ENCODE measurements around the gene PIEZO1. TPM values are rescaled to one million over a fixed set of nuclear protein-coding genes. Genes with fewer than 3 reads are reported as not detected.

PIEZO1 gene
- total RNA-seq, 1 donor from 2014 or later: 17.8 TPM

DNA sequence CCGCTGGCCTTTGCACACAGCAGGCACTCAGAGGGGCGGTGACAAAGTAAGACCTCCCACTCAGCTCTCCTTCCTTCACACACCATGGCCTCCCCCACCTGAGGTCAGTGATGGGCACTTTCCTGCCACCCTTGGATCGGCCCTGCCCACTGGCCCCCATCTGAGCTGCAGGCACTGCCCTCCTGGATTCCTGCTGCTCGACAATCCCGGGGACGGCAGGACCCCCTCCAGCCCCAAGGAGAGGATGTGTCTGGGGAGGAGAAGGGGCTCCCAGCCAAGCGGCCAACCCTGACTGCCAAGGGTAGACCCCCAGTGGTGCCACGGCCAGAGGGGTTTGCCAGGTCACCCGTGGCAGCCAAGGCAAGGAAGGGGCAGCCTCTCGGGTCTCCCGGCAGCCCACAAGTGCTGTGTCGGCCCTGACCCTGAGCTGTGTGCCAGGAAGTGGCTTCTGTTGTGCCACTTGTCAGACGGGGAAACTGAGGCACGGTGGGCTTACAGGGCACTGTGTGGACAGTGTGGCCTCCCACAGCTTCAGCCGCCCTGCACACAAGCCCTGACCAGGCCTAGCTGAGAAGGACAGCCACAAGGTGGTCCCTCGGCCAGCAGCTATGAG lies 22.7 kb downstream of the PIEZO1 start:
- Mint-ChIP-seq H3K4me3 (no peak overlapping the region), H3K9me3 (no peaks in the 10 kb centered on the region), H3K27me3 (ENCODE audit: low read depth) (no peaks in the 10 kb centered on the region), H3K27ac (ENCODE audit: unreplicated experiment) (no peak overlapping the region), H3K36me3 (ENCODE audit: low read depth) (no peaks in the 10 kb centered on the region), H3K4me1 (peaks cover 19% of the 10 kb centered on the region)
- no peak for DNase-seq (ENCODE audit: low read depth, low spot score)
- TF ChIP-seq, protein P1, sequence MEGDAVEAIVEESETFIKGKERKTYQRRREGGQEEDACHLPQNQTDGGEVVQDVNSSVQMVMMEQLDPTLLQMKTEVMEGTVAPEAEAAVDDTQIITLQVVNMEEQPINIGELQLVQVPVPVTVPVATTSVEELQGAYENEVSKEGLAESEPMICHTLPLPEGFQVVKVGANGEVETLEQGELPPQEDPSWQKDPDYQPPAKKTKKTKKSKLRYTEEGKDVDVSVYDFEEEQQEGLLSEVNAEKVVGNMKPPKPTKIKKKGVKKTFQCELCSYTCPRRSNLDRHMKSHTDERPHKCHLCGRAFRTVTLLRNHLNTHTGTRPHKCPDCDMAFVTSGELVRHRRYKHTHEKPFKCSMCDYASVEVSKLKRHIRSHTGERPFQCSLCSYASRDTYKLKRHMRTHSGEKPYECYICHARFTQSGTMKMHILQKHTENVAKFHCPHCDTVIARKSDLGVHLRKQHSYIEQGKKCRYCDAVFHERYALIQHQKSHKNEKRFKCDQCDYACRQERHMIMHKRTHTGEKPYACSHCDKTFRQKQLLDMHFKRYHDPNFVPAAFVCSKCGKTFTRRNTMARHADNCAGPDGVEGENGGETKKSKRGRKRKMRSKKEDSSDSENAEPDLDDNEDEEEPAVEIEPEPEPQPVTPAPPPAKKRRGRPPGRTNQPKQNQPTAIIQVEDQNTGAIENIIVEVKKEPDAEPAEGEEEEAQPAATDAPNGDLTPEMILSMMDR (conservative IDR thresholded peaks at IDR 0.05): no peak

DNA sequence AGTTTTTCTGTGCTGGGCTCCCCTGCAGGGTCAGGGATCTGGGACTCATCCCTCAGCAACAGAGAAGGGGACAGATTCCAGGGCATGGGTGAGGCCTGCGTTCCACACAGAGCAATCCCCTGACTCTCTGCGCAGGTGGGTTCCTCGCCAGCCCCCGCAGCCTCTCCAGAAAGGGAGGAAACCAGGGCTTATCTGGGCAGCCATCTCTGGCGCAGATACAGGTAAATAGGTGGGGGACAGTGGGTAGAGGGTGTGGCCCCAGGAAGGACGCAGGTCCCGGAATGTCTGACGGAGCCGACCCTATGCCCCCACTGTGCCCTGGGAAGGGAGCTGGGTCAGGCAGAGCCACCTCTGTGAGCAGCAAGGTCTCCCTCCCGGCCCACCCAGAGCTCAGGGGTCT lies 23.2 kb downstream of the PIEZO1 start:
- TF ChIP-seq, protein P1 (conservative IDR thresholded peaks at IDR 0.05): no peak
- H3K36me3 Mint-ChIP-seq (ENCODE audit: low read depth): no peaks in the 10 kb centered on the region
- no peak overlapping the region for H3K27ac Mint-ChIP-seq (ENCODE audit: unreplicated experiment)
- no peaks in the 10 kb centered on the region for H3K27me3 Mint-ChIP-seq (ENCODE audit: low read depth)
- peaks cover 19% of the 10 kb centered on the region for H3K4me1 Mint-ChIP-seq
- no peak overlapping the region for H3K4me3 Mint-ChIP-seq
- no peak for DNase-seq (ENCODE audit: low read depth, low spot score)
- H3K9me3 Mint-ChIP-seq: no peaks in the 10 kb centered on the region

DNA sequence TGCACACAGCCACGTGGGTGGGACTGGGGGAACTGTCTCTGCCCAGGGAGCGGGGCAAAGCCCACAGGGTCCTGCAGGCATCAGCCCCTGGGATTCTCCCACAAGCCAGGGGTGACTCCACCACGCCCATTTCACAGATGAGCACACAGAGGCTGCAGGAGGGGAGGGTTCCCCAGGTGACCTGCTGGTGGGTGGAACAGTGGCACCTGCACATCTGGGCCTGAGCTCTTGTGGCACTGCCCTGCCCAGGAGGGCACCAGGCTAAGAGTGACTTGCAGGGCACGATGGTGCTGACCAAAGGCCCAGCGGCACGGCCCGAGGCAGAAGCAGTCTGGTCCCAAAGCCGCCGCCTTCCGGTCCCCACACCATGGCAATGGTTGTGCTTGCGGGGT lies 23.9 kb downstream of the PIEZO1 start:
- Mint-ChIP-seq H3K36me3 (ENCODE audit: low read depth) (no peaks in the 10 kb centered on the region), H3K4me3 (no peak overlapping the region), H3K27me3 (ENCODE audit: low read depth) (no peaks in the 10 kb centered on the region), H3K9me3 (no peaks in the 10 kb centered on the region), H3K27ac (ENCODE audit: unreplicated experiment) (no peak overlapping the region), H3K4me1 (peaks cover 19% of the 10 kb centered on the region)
- TF ChIP-seq, protein P1 (conservative IDR thresholded peaks at IDR 0.05): no peak
- DNase-seq (ENCODE audit: low read depth, low spot score): no peak

DNA sequence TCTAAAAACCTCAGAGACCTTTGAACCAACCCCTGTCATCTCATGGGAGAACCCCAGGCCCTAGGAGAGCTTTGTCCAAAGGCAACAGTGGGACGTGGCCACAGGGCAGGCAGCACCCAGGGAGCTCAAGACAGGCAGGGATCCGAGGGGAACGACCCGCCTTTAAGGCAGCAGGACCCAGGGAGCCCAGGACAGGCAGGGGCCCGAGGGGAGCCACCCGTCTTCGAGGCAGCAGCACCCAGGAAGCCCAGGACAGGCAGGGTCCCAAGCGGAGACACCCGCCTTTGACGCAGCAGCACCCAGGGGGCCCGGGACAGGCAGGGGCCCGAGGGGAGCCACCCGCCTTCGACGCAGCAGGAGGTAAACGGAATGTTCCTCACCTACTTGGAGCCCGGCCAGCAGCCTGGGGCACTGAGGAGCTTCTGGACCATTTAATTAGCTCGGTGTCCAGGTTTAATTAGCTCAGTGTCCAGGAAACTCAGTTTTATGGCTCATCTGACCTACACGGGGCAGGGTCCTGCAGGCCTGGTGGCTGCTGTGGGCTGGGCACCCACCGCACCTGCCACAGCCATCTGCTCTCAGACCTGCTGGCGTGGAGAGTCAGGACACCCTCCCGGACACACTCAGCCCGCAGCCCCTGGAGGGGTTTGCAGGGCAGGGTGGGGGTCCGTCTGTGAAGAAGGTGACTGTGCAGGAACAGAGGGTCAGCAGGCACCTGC lies 24.4 kb downstream of the PIEZO1 start:
- Mint-ChIP-seq H3K4me1 (peaks cover 19% of the 10 kb centered on the region), H3K27me3 (ENCODE audit: low read depth) (no peaks in the 10 kb centered on the region), H3K4me3 (no peak overlapping the region), H3K36me3 (ENCODE audit: low read depth) (no peaks in the 10 kb centered on the region), H3K9me3 (no peaks in the 10 kb centered on the region), H3K27ac (ENCODE audit: unreplicated experiment) (no peak overlapping the region)
- no peak for DNase-seq (ENCODE audit: low read depth, low spot score)
- TF ChIP-seq, protein P1 (conservative IDR thresholded peaks at IDR 0.05): no peak

DNA sequence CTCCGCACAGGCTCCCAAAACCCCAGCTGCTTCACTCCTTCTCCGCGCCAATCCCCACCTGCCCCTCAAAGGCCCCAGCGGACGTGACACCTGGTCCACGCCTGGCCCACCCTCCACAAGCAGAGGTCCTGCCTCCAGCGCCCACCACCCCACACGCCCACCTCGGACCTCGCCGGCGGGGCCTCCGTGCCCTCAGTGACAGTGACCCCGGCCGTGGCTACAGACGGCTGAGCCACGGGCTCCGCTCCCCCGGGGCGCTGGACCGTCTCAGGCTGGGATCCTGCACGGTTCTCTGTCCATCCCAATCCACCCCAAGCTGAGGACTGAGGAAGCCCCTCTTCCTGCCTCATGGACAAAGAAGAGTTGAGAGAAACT lies 25.1 kb downstream of the PIEZO1 start:
- Mint-ChIP-seq H3K36me3 (ENCODE audit: low read depth) (no peaks in the 10 kb centered on the region), H3K4me1 (peaks cover 24% of the 10 kb centered on the region), H3K27ac (ENCODE audit: unreplicated experiment) (no peak overlapping the region), H3K4me3 (no peak overlapping the region), H3K9me3 (no peaks in the 10 kb centered on the region), H3K27me3 (ENCODE audit: low read depth) (no peaks in the 10 kb centered on the region)
- TF ChIP-seq, protein P1 (conservative IDR thresholded peaks at IDR 0.05): no peak
- no peak for DNase-seq (ENCODE audit: low read depth, low spot score)

Measured in neural crest cell (in vitro differentiated cells).